ENCODE results near the gene FAM117A. TPM values are rescaled to one million over a fixed set of nuclear protein-coding genes. Genes with fewer than 3 reads are reported as not detected.

Gene FAM117A
- total and polyA plus RNA-seq, 11 donors = 5.2 to 18.5 (median 10.4) TPM

DNA sequence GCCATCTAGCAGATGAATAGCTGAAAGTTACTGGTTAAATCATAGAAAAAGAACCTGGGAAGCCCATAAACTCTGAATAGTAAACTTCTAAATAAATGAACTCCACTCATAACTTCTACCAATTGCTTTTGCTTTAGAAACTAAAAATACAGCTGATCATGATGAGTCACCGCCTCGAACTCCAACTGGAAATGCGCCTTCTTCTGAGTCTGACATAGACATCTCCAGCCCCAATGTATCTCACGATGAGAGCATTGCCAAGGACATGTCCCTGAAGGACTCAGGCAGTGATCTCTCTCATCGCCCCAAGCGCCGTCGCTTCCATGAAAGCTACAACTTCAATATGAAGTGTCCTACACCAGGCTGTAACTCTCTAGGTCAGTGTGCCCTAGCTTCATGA is 34.3 kb upstream of the FAM117A start:
- peak; percentile 32 to 60 (median 45) for ATAC-seq
- no peaks in the 10 kb centered on the region for H3K27me3 ChIP-seq
- intact Hi-C loops (cut with DNase I) = loop anchor here in 2 of 10 donors (10.0 kb wide), 1 partner anchor 47 kb away; the partner anchor contains the start of gene TAC4 (in 2 of the 2)

GRCh38 chr17:49795372-49795771 is 31.4 kb upstream of the FAM117A start:
- intact Hi-C loops (cut with DNase I) = loop anchor here in 2 of 10 donors (10.0 kb wide), 1 partner anchor 49 kb away; the partner anchor contains the start of gene TAC4 (in 2 of the 2)
- DNase-seq = no peak
- H3K4me1 ChIP-seq = peaks cover 4 to 63% (median 36%) of the 10 kb centered on the region in 12 donors
- peaks cover 0 to 97% (median 92%) of the 10 kb centered on the region in 9 donors for H3K36me3 ChIP-seq
- H3K9me3 ChIP-seq = no peaks in the 10 kb centered on the region
- TF ChIP-seq POLR2A (IDR thresholded peaks at IDR 0.05) = no peak
- TF ChIP-seq, protein P1, sequence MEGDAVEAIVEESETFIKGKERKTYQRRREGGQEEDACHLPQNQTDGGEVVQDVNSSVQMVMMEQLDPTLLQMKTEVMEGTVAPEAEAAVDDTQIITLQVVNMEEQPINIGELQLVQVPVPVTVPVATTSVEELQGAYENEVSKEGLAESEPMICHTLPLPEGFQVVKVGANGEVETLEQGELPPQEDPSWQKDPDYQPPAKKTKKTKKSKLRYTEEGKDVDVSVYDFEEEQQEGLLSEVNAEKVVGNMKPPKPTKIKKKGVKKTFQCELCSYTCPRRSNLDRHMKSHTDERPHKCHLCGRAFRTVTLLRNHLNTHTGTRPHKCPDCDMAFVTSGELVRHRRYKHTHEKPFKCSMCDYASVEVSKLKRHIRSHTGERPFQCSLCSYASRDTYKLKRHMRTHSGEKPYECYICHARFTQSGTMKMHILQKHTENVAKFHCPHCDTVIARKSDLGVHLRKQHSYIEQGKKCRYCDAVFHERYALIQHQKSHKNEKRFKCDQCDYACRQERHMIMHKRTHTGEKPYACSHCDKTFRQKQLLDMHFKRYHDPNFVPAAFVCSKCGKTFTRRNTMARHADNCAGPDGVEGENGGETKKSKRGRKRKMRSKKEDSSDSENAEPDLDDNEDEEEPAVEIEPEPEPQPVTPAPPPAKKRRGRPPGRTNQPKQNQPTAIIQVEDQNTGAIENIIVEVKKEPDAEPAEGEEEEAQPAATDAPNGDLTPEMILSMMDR (IDR thresholded peaks at IDR 0.05) = no peak
- no peak overlapping the region for H3K4me3 ChIP-seq
- no peak overlapping the region for H3K27ac ChIP-seq
- ATAC-seq = no peak
- H3K27me3 ChIP-seq = no peaks in the 10 kb centered on the region
- WGBS, 4 donors = 67 to 80% (median 77%) methylated on average over 5 of the region's 5 CpGs

More for the DNA sequence above, 34.3 kb upstream of the FAM117A start:
- no peak for DNase-seq
- TF ChIP-seq POLR2A (IDR thresholded peaks at IDR 0.05) = no peak
- TF ChIP-seq, protein P1 (IDR thresholded peaks at IDR 0.05) = no peak
- Histone ChIP-seq H3K36me3 (peaks cover 0 to 100% (median 99%) of the 10 kb centered on the region in 9 donors), H3K4me1 (peaks cover 0 to 39% (median 22%) of the 10 kb centered on the region in 12 donors), H3K27ac (peak overlapping the region in 5 of 12 donors; percentile 2 to 46 (median 19)), H3K9me3 (no peaks in the 10 kb centered on the region), H3K4me3 (no peak overlapping the region)
- 69 to 80% (median 74%) methylated on average over 8 of the region's 8 CpGs for WGBS, 4 donors

- peaks cover 0 to 83% (median 74%) of the 10 kb centered on the region in 9 donors for H3K36me3 ChIP-seq
- no peak overlapping the region for H3K4me3 ChIP-seq
- 80 to 93% (median 86%) methylated on average over 3 of the region's 3 CpGs for WGBS, 4 donors
- ATAC-seq = no peak
- H3K4me1 ChIP-seq = peaks cover 6 to 66% (median 41%) of the 10 kb centered on the region in 12 donors
- intact Hi-C loops (cut with DNase I) = loop anchor here in 2 of 10 donors (10.0 kb wide), 1 partner anchor 51 kb away; the partner anchor contains the start of gene TAC4 (in 2 of the 2)
- H3K27ac ChIP-seq = no peak overlapping the region
- no peaks in the 10 kb centered on the region for H3K27me3 ChIP-seq
- H3K9me3 ChIP-seq = no peaks in the 10 kb centered on the region
- no peak for TF ChIP-seq POLR2A (IDR thresholded peaks at IDR 0.05)
- TF ChIP-seq, protein P1 (IDR thresholded peaks at IDR 0.05) = no peak
- DNase-seq = no peak
Observed at GRCh38 chr17:49793309-49793708, 29.4 kb upstream of the FAM117A start.

GRCh38 chr17:49789243-49789578 is 25.3 kb upstream of the FAM117A start:
- Histone ChIP-seq H3K27me3 (no peaks in the 10 kb centered on the region), H3K4me1 (peaks cover 6 to 56% (median 37%) of the 10 kb centered on the region in 12 donors), H3K4me3 (peak overlapping the region; percentile 23 to 100 (median 96)), H3K27ac (peak overlapping the region in 3 of 12 donors; percentile 29 to 100 (median 46)), H3K9me3 (no peaks in the 10 kb centered on the region), H3K36me3 (peaks cover 0 to 42% (median 33%) of the 10 kb centered on the region in 9 donors)
- TF ChIP-seq POLR2A (IDR thresholded peaks at IDR 0.05) = no peak
- TF ChIP-seq, protein P1 (IDR thresholded peaks at IDR 0.05) = no peak
- no peak for ATAC-seq
- intact Hi-C loops (cut with DNase I) = loop anchor here in 5 of 10 donors (2.0 to 10.0 kb wide), 8 partner anchors 38 to 222 kb away; partner anchors contain the start of genes NXPH3 (in 1 of the 5), SLC35B1 (in 1 of the 5) and TAC4 (in 1 of the 5)
- WGBS, 4 donors = 3 to 9% (median 3%) methylated on average over 6 to 17 of the region's 17 CpGs
- DNase-seq = no peak
